KMS-11 (cell line): Measurements from ENCODE around the gene ADGB.

Source experiments
- H2AFZ ChIP-seq: fragments of 200-600 bp; sonication (generic); 2 replicates; pipeline ENCODE4 v1.6.1; 2016; ENCODE audit warnings: antibody characterized with exemption, mixed run types, low read depth
- H3K27ac ChIP-seq: fragments of 200-600 bp; sonication (generic); 2 replicates; pipeline ENCODE4 v1.6.1; 2016; ENCODE audit warnings: mild to moderate bottlenecking, mixed run types
- H3K27me3 ChIP-seq: fragments of 200-600 bp; sonication (generic); 2 replicates; pipeline ENCODE4 v1.6.1; 2017; ENCODE audit warnings: mild to moderate bottlenecking, low read depth, mixed run types, moderate library complexity; ENCODE audit not compliant: insufficient read depth
- H3K36me3 ChIP-seq: fragments of 200-600 bp; sonication (generic); 2 replicates; pipeline ENCODE4 v1.6.1; 2017; ENCODE audit warnings: mild to moderate bottlenecking, mixed run types; ENCODE audit not compliant: insufficient read depth
- H3K4me1 ChIP-seq: fragments of 200-600 bp; sonication (generic); 2 replicates; pipeline ENCODE4 v1.6.1; 2016; ENCODE audit warnings: mild to moderate bottlenecking, low read depth, mixed run types; ENCODE audit not compliant: poor library complexity, severe bottlenecking
- H3K4me2 ChIP-seq: fragments of 200-600 bp; sonication (generic); 2 replicates; pipeline ENCODE4 v1.7.0; 2016; ENCODE audit warnings: mild to moderate bottlenecking, mixed run types
- H3K4me3 ChIP-seq: fragments of 200-600 bp; sonication (generic); IDR thresholded peaks from 2 replicates; pipeline ENCODE4 v1.6.1; 2017; ENCODE audit warnings: low read depth, low read length, mixed read lengths; ENCODE audit not compliant: insufficient read depth
- H3K79me2 ChIP-seq: fragments of 200-600 bp; sonication (generic); 2 replicates; pipeline ENCODE4 v1.6.1; 2016; ENCODE audit warnings: low read depth, mixed run types; ENCODE audit not compliant: insufficient read depth
- H3K9ac ChIP-seq: fragments of 200-600 bp; sonication (generic); 2 replicates; pipeline ENCODE4 v1.6.1; 2016; ENCODE audit warnings: mild to moderate bottlenecking, mixed run types
- H4K20me1 ChIP-seq: fragments of 200-600 bp; sonication (generic); 2 replicates; pipeline ENCODE4 v1.6.1; 2016; ENCODE audit warnings: mild to moderate bottlenecking, mixed run types; ENCODE audit not compliant: insufficient read depth
- TF ChIP-seq, protein P1 (sequence below): fragments of 200-600 bp; sonication (generic); conservative IDR thresholded peaks from 2 replicates; pipeline ENCODE4 v1.6.1; 2017; ENCODE audit warnings: low read depth, mild to moderate bottlenecking, antibody characterized with exemption, low read length, moderate library complexity, mixed read lengths

Gene ADGB

DNA sequence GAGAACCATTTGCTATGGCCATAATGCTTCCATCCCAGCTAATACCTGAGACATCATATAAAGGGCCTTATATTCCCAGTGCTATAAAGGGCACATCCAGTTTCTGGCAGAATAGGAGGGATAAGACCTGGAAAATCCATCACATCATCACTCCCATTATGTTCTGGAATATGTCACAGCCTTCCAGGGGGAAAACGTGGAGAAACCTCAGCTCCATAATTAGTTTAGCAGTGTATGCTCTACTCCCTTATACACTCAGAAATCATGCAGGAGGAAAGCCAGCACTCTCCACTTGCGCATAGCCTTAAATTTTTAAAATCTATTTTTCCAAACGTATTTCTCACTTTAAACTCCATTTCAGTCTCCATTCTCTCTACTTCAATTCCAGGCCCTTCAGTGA, 140.9 kb downstream of the ADGB start:
- TF ChIP-seq, protein P1, sequence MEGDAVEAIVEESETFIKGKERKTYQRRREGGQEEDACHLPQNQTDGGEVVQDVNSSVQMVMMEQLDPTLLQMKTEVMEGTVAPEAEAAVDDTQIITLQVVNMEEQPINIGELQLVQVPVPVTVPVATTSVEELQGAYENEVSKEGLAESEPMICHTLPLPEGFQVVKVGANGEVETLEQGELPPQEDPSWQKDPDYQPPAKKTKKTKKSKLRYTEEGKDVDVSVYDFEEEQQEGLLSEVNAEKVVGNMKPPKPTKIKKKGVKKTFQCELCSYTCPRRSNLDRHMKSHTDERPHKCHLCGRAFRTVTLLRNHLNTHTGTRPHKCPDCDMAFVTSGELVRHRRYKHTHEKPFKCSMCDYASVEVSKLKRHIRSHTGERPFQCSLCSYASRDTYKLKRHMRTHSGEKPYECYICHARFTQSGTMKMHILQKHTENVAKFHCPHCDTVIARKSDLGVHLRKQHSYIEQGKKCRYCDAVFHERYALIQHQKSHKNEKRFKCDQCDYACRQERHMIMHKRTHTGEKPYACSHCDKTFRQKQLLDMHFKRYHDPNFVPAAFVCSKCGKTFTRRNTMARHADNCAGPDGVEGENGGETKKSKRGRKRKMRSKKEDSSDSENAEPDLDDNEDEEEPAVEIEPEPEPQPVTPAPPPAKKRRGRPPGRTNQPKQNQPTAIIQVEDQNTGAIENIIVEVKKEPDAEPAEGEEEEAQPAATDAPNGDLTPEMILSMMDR, result no peak
- Histone ChIP-seq H3K27me3 (no peaks in the 10 kb centered on the region), H2AFZ (no peak overlapping the region), H3K4me2 (no peak overlapping the region), H3K9ac (no peak overlapping the region), H3K4me1 (no peaks in the 10 kb centered on the region), H3K4me3 (no peak overlapping the region), H3K27ac (no peak overlapping the region), H3K79me2 (no peaks in the 10 kb centered on the region), H3K36me3 (no peaks in the 10 kb centered on the region), H4K20me1 (no peaks in the 10 kb centered on the region)

GRCh38 chr6:146741609-146742008, 142.8 kb downstream of the ADGB start:
- no peaks in the 10 kb centered on the region for H3K36me3 ChIP-seq
- H3K9ac ChIP-seq, result no peak overlapping the region
- no peak overlapping the region for H3K4me3 ChIP-seq
- no peak overlapping the region for H3K4me2 ChIP-seq
- no peak overlapping the region for H2AFZ ChIP-seq
- H3K4me1 ChIP-seq, result no peaks in the 10 kb centered on the region
- H3K27me3 ChIP-seq, result no peaks in the 10 kb centered on the region
- TF ChIP-seq, protein P1, result no peak
- H4K20me1 ChIP-seq, result no peaks in the 10 kb centered on the region
- H3K27ac ChIP-seq, result no peak overlapping the region
- no peaks in the 10 kb centered on the region for H3K79me2 ChIP-seq

DNA sequence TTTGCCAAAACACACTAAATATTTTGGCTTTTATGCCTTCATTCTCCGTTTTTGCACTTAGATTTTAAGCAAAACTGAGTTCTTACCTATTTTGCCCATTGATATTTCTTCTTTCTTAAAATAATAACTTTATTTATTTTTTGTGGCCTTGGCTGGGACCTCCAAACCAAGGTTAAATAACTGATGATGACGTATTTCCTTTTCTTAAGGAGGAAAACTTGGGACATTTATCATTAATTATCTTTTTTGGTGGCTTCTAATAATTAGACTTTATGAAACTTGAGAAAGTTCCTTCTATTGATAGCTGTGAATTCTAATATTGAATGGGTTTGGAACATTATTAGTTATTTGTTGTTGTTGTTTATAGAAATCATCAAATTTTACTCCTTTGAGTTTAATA, 154.5 kb downstream of the ADGB start:
- Histone ChIP-seq H3K79me2 (no peaks in the 10 kb centered on the region), H2AFZ (no peak overlapping the region), H3K4me1 (no peaks in the 10 kb centered on the region), H3K4me2 (no peak overlapping the region), H3K27me3 (no peaks in the 10 kb centered on the region), H3K9ac (no peak overlapping the region), H3K36me3 (no peaks in the 10 kb centered on the region), H3K4me3 (no peak overlapping the region), H4K20me1 (no peaks in the 10 kb centered on the region), H3K27ac (no peak overlapping the region)
- TF ChIP-seq, protein P1, result no peak

- H4K20me1 ChIP-seq, result no peaks in the 10 kb centered on the region
- no peaks in the 10 kb centered on the region for H3K4me1 ChIP-seq
- no peak overlapping the region for H3K4me2 ChIP-seq
- no peak overlapping the region for H3K9ac ChIP-seq
- H3K36me3 ChIP-seq, result no peaks in the 10 kb centered on the region
- H3K27ac ChIP-seq, result no peak overlapping the region
- H3K79me2 ChIP-seq, result no peaks in the 10 kb centered on the region
- H2AFZ ChIP-seq, result no peak overlapping the region
- TF ChIP-seq, protein P1, result no peak
- no peaks in the 10 kb centered on the region for H3K27me3 ChIP-seq
- H3K4me3 ChIP-seq, result no peak overlapping the region
These were observed 168.9 kb downstream of the ADGB start for GRCh38 chr6:146767632-146768031.
